GM23248 (cell line): ENCODE measurements around the gene ATG2B. TPM values are rescaled to one million over a fixed set of nuclear protein-coding genes. Genes with fewer than 3 reads are reported as not detected.

ENCODE experiments used
- DNase-seq: peaks from one replicate; pipeline ENCODE4 v3.0.0-alpha.2; 2015
- H2AFZ ChIP-seq: fragments of 200-600 bp; sonication (generic); 2 replicates; pipeline ENCODE4 v1.6.1; 2016; ENCODE audit warnings: antibody characterized with exemption
- H3F3A ChIP-seq: fragments of 200-600 bp; sonication (generic); 2 replicates; pipeline ENCODE4 v1.6.1; 2016; ENCODE audit warnings: mild to moderate bottlenecking, antibody characterized with exemption, mixed run types; ENCODE audit not compliant: insufficient read depth
- H3K27ac ChIP-seq: fragments of 200-600 bp; sonication (generic); 2 replicates; pipeline ENCODE4 v1.5.1; 2016; ENCODE audit warnings: mild to moderate bottlenecking
- H3K27me3 ChIP-seq: fragments of 200-600 bp; sonication (generic); replicated peaks from 2 replicates; pipeline ENCODE4 v1.6.1; 2016; ENCODE audit warnings: mild to moderate bottlenecking; ENCODE audit not compliant: insufficient read depth
- H3K36me3 ChIP-seq: fragments of 200-600 bp; sonication (generic); 2 replicates; pipeline ENCODE4 v1.6.1; 2016; ENCODE audit warnings: low read depth, mild to moderate bottlenecking
- H3K4me1 ChIP-seq: fragments of 200-600 bp; sonication (generic); 2 replicates; pipeline ENCODE4 v1.6.1; 2016; ENCODE audit warnings: mild to moderate bottlenecking; ENCODE audit not compliant: insufficient read depth
- H3K4me2 ChIP-seq: fragments of 200-600 bp; sonication (generic); one replicate; pipeline ENCODE4 v1.6.1; 2016; ENCODE audit warnings: mild to moderate bottlenecking; ENCODE audit not compliant: unreplicated experiment
- H3K4me3 ChIP-seq: fragments of 200-600 bp; sonication (generic); 2 replicates; pipeline ENCODE4 v1.5.1; 2016; ENCODE audit warnings: mild to moderate bottlenecking
- H3K79me2 ChIP-seq: fragments of 200-600 bp; sonication (generic); 2 replicates; pipeline ENCODE4 v1.6.1; 2016; ENCODE audit warnings: mild to moderate bottlenecking; ENCODE audit not compliant: insufficient read depth
- H3K9ac ChIP-seq: fragments of 200-600 bp; sonication (generic); 2 replicates; pipeline ENCODE4 v1.6.1; 2016; ENCODE audit warnings: mild to moderate bottlenecking
- H3K9me2 ChIP-seq: fragments of 200-600 bp; sonication (generic); 2 replicates; pipeline ENCODE4 v1.6.1; 2016; ENCODE audit warnings: mixed run types, mild to moderate bottlenecking, moderate library complexity; ENCODE audit not compliant: insufficient read depth
- H3K9me3 ChIP-seq: fragments of 200-600 bp; sonication (generic); one replicate; pipeline ENCODE4 v1.6.1; 2017; ENCODE audit warnings: low read depth
- H4K20me1 ChIP-seq: fragments of 200-600 bp; sonication (generic); 2 replicates; pipeline ENCODE4 v1.6.0; 2016; ENCODE audit not compliant: insufficient read depth
- EZH2 ChIP-seq: fragments of 200-600 bp; sonication (generic); IDR thresholded peaks from 2 replicates; pipeline ENCODE4 v1.6.1; 2018; ENCODE audit warnings: antibody characterized with exemption, mild to moderate bottlenecking; ENCODE audit not compliant: insufficient read depth, poor library complexity, severe bottlenecking
- EZH2phosphoT487 ChIP-seq: fragments of 200-600 bp; sonication (generic); IDR thresholded peaks from 2 replicates; pipeline ENCODE4 v1.6.1; 2018; ENCODE audit warnings: antibody characterized with exemption, moderate library complexity, mild to moderate bottlenecking, low read depth; ENCODE audit not compliant: insufficient read depth
- WGBS, 2 experiments: methylation state at CpG; one replicate each; pipeline ENCODE4 v1.1.6; 2015 to 2017; ENCODE audit warnings: low lambda C conversion rate in 2 of 2, low coverage in 1 of 2; ENCODE audit errors: missing lambda C conversion rate in 2 of 2; 5-methylcytosine and 5-hydroxymethylcytosine counted together
- in situ Hi-C: fragments of 300-500 bp; cut with MboI; formaldehyde crosslinking; loops from 2 replicates; pipeline ENCODE4 v1.15.0; 2020
- polyA plus RNA-seq: library from polyadenylated mRNA; unstranded; fragments of >200 nt; fragmentation: Nextera tagmentation; extraction: Ambion mirVana; gene quantifications from 2 replicates; pipeline ENCODE4 v1.2.1, GENCODE V29; 2016
- total RNA-seq: library from RNA; depleted of rRNA; stranded (reverse); fragments of >200 nt; shearing (Covaris generic); gene quantifications from 2 replicates; pipeline ENCODE4 v1.2.3, GENCODE V29; 2014

The ATG2B gene
- total and polyA plus RNA-seq, 2 experiments from 2014 or later, result 2.9 to 10.7 TPM

GRCh38 chr14:96280104-96280503 lies 83.0 kb downstream of the ATG2B start:
- TF ChIP-seq EZH2 (no peak), EZH2phosphoT487 (no peak)
- 97 to 100% methylated on average over 2 of the region's 2 CpGs for WGBS, 2 experiments
- H3K9ac ChIP-seq, result no peak overlapping the region
- no peaks in the 10 kb centered on the region for H3K9me2 ChIP-seq
- no peak overlapping the region for H2AFZ ChIP-seq
- H3K9me3 ChIP-seq, result no peaks in the 10 kb centered on the region
- no peak overlapping the region for H3K4me3 ChIP-seq
- H3K4me1 ChIP-seq, result peaks cover 4% of the 10 kb centered on the region
- H3K27me3 ChIP-seq, result no peaks in the 10 kb centered on the region
- H3K27ac ChIP-seq, result no peak overlapping the region
- DNase-seq, result no peak
- no peaks in the 10 kb centered on the region for H4K20me1 ChIP-seq
- peaks cover 7% of the 10 kb centered on the region; the same call in 1 of the 2 replicates for H3K36me3 ChIP-seq
- H3K79me2 ChIP-seq, result no peaks in the 10 kb centered on the region
- in situ Hi-C loops, result loop anchor here (25.0 kb wide), 1 partner anchor 743 kb away; the partner anchor contains the start of gene GLRX5
- no peak overlapping the region for H3K4me2 ChIP-seq
- H3F3A ChIP-seq, result peaks cover 2% of the 10 kb centered on the region

GRCh38 chr14:96279564-96279963 lies 83.6 kb downstream of the ATG2B start:
- in situ Hi-C loops, result loop anchor here (10.0 to 25.0 kb wide), 2 partner anchors 285 to 742 kb away; partner anchors contain the start of gene GLRX5
- no peak for TF ChIP-seq EZH2
- TF ChIP-seq EZH2phosphoT487, result no peak

GRCh38 chr14:96277890-96278289 lies 85.3 kb downstream of the ATG2B start:
- H3K36me3 ChIP-seq, result no peaks in the 10 kb centered on the region
- no peaks in the 10 kb centered on the region for H3K9me2 ChIP-seq
- DNase-seq, result no peak
- no peak overlapping the region for H2AFZ ChIP-seq
- in situ Hi-C loops, result loop anchor here (10.0 to 25.0 kb wide), 2 partner anchors 283 to 741 kb away; partner anchors contain the start of gene GLRX5
- no peak overlapping the region for H3K4me2 ChIP-seq
- no peak overlapping the region for H3K4me3 ChIP-seq
- H4K20me1 ChIP-seq, result no peaks in the 10 kb centered on the region
- H3K9me3 ChIP-seq, result no peaks in the 10 kb centered on the region
- H3K79me2 ChIP-seq, result no peaks in the 10 kb centered on the region
- peaks cover 20% of the 10 kb centered on the region for H3F3A ChIP-seq
- 100% methylated on average over 1 of the region's 1 CpG for WGBS, 2 experiments
- H3K4me1 ChIP-seq, result peaks cover 25% of the 10 kb centered on the region
- H3K27me3 ChIP-seq, result no peaks in the 10 kb centered on the region
- no peak overlapping the region for H3K27ac ChIP-seq
- TF ChIP-seq EZH2 (no peak), EZH2phosphoT487 (no peak)
- H3K9ac ChIP-seq, result no peak overlapping the region

More at GRCh38 chr14:96279564-96279963, 83.6 kb downstream of the ATG2B start:
- Histone ChIP-seq H2AFZ (no peak overlapping the region), H3K4me3 (no peak overlapping the region), H3K27me3 (no peaks in the 10 kb centered on the region), H3K9me2 (no peaks in the 10 kb centered on the region), H3K9me3 (no peaks in the 10 kb centered on the region), H3K79me2 (no peaks in the 10 kb centered on the region), H3K4me1 (peaks cover 9% of the 10 kb centered on the region), H3K36me3 (peaks cover 1% of the 10 kb centered on the region; the same call in 1 of the 2 replicates), H3K27ac (no peak overlapping the region), H3K4me2 (no peak overlapping the region), H4K20me1 (no peaks in the 10 kb centered on the region), H3F3A (peaks cover 7% of the 10 kb centered on the region), H3K9ac (no peak overlapping the region)
- 75 to 77% methylated on average over 8 of the region's 8 CpGs for WGBS, 2 experiments
- no peak for DNase-seq

GRCh38 chr14:96275177-96276112 lies 87.7 kb downstream of the ATG2B start:
- WGBS, 2 experiments, result 16 to 18% methylated on average over 17 of the region's 17 CpGs
- Histone ChIP-seq H4K20me1 (no peaks in the 10 kb centered on the region), H3K79me2 (no peaks in the 10 kb centered on the region), H3K9me2 (no peaks in the 10 kb centered on the region), H3K9ac (peak overlapping the region; percentile 67), H2AFZ (peak overlapping the region; percentile 34), H3K4me2 (peak overlapping the region; percentile 19), H3K4me1 (peaks cover 25% of the 10 kb centered on the region), H3K9me3 (no peaks in the 10 kb centered on the region), H3K27ac (peak overlapping the region; percentile 77), H3K36me3 (0 out of 2 replicates have a peak, but pooled peaks cover 3% of the 10 kb centered on the region), H3F3A (peaks cover 20% of the 10 kb centered on the region), H3K4me3 (no peak overlapping the region), H3K27me3 (no peaks in the 10 kb centered on the region)
- in situ Hi-C loops, result loop anchor here (10.0 to 25.0 kb wide), 2 partner anchors 281 to 738 kb away; partner anchors contain the start of gene GLRX5
- DNase-seq, result peak; percentile 83
- TF ChIP-seq EZH2 (no peak), EZH2phosphoT487 (no peak)
